RWPE2 (cell line): ENCODE measurements around the gene POLR1B.
A peak's percentile ranks its signal among the peaks of the same experiment; 100 is the strongest.
"Not testable (repeated sequence)": the region's sequence is repeated elsewhere in the genome, so short reads cannot be mapped to it uniquely, and the experiment has no call there.

Source experiments
- ATAC-seq: fragments of 200-7000 bp; cut with Tn5 transposase; 3 replicates; pipeline ENCODE4 v1.9.1; 2021; ENCODE audit warnings: low read depth
- DNase-seq: peaks from one replicate; pipeline ENCODE4 v3.0.0-alpha.2; 2020; ENCODE audit warnings: low spot score
- H3K27ac ChIP-seq: fragments of 450-650 bp; 2 replicates; pipeline ENCODE4 v1.5.1; 2017; ENCODE audit warnings: mild to moderate bottlenecking; ENCODE audit not compliant: poor library complexity, severe bottlenecking
- H3K27me3 ChIP-seq: fragments of 250-450 bp; sonication (Bioruptor Pico); 2 replicates; pipeline ENCODE4 v1.5.1; 2021; ENCODE audit warnings: mild to moderate bottlenecking, moderate library complexity; ENCODE audit not compliant: insufficient read depth, poor library complexity, severe bottlenecking
- H3K36me3 ChIP-seq: fragments of 250-450 bp; sonication (Bioruptor Pico); 2 replicates; pipeline ENCODE4 v1.5.1; 2020; ENCODE audit warnings: low read depth, mild to moderate bottlenecking, moderate library complexity
- H3K4me1 ChIP-seq: fragments of 250-450 bp; sonication (Bioruptor Pico); 2 replicates; pipeline ENCODE4 v1.5.1; 2021; ENCODE audit warnings: mild to moderate bottlenecking, moderate library complexity; ENCODE audit not compliant: insufficient read depth, poor library complexity, severe bottlenecking
- H3K4me3 ChIP-seq: fragments of 250-450 bp; sonication (Bioruptor Pico); 2 replicates; pipeline ENCODE4 v1.5.1; 2021; ENCODE audit warnings: mild to moderate bottlenecking, moderate library complexity; ENCODE audit not compliant: severe bottlenecking
- H3K9me3 ChIP-seq: fragments of 250-450 bp; sonication (Bioruptor Pico); 2 replicates; pipeline ENCODE4 v1.5.1; 2021; ENCODE audit warnings: mild to moderate bottlenecking, moderate library complexity; ENCODE audit not compliant: severe bottlenecking
- CTCF ChIP-seq: fragments of 450-650 bp; IDR thresholded peaks from one replicate; pipeline ENCODE4 v1.5.1; 2017; ENCODE audit warnings: mild to moderate bottlenecking, moderate library complexity; ENCODE audit not compliant: poor library complexity, severe bottlenecking

POLR1B gene

GRCh38 chr2:112534826-112535225 is 7.4 kb upstream of the POLR1B start:
- Histone ChIP-seq H3K9me3 (no peaks in the 10 kb centered on the region), H3K4me3 (no peak overlapping the region), H3K36me3 (peaks cover 5% of the 10 kb centered on the region; the same call in 1 of the 2 replicates), H3K27ac (no peak overlapping the region), H3K4me1 (no peaks in the 10 kb centered on the region), H3K27me3 (no peaks in the 10 kb centered on the region)
- TF ChIP-seq CTCF: no peak
- ATAC-seq: no peak
- DNase-seq: no peak

- H3K4me1 ChIP-seq, H3K9me3 ChIP-seq, H3K4me3 ChIP-seq, DNase-seq, ATAC-seq, H3K27ac ChIP-seq, H3K36me3 ChIP-seq, H3K27me3 ChIP-seq: not testable (repeated sequence)
Observed at GRCh38 chr2:112536665-112537064, 5.6 kb upstream of the POLR1B start.

- Histone ChIP-seq H3K27ac (no peak overlapping the region), H3K27me3 (no peaks in the 10 kb centered on the region), H3K4me3 (no peak overlapping the region), H3K36me3 (no peaks in the 10 kb centered on the region), H3K4me1 (peaks cover 8% of the 10 kb centered on the region), H3K9me3 (no peaks in the 10 kb centered on the region)
- ATAC-seq: no peak
- no peak for DNase-seq
- TF ChIP-seq CTCF: no peak
Observed at GRCh38 chr2:112539306-112539705, 3.0 kb upstream of the POLR1B start.

- ATAC-seq (no peak), DNase-seq (no peak)
- no peak overlapping the region for H3K4me3 ChIP-seq
- H3K9me3 ChIP-seq: no peaks in the 10 kb centered on the region
- no peak overlapping the region for H3K27ac ChIP-seq
- H3K36me3 ChIP-seq: peaks cover 3% of the 10 kb centered on the region
- no peak for TF ChIP-seq CTCF
- peaks cover 13% of the 10 kb centered on the region for H3K4me1 ChIP-seq
- no peaks in the 10 kb centered on the region for H3K27me3 ChIP-seq
Observed at GRCh38 chr2:112540906-112541305, 1.4 kb upstream of the POLR1B start.

- DNase-seq: peak; percentile 69
Observed at GRCh38 chr2:112541315-112542122, 746 bp upstream of the POLR1B start.

More at GRCh38 chr2:112541315-112542122, 746 bp upstream of the POLR1B start:
- peak overlapping the region; percentile 83 for H3K4me3 ChIP-seq
- peaks cover 6% of the 10 kb centered on the region for H3K36me3 ChIP-seq
- ATAC-seq: peak; percentile 73
- H3K27ac ChIP-seq: peak overlapping the region; percentile 43
- peaks cover 13% of the 10 kb centered on the region for H3K4me1 ChIP-seq
- H3K9me3 ChIP-seq: no peaks in the 10 kb centered on the region
- H3K27me3 ChIP-seq: no peaks in the 10 kb centered on the region
- TF ChIP-seq CTCF: no peak
